Medulla oblongata (tissue), 1 donor: ENCODE measurements around the gene ERN1.

Experiments
- DNase-seq: peaks from one replicate; pipeline ENCODE4 v3.0.0-alpha.2; 2015; ENCODE audit errors: extremely low spot score

Gene ERN1

DNA sequence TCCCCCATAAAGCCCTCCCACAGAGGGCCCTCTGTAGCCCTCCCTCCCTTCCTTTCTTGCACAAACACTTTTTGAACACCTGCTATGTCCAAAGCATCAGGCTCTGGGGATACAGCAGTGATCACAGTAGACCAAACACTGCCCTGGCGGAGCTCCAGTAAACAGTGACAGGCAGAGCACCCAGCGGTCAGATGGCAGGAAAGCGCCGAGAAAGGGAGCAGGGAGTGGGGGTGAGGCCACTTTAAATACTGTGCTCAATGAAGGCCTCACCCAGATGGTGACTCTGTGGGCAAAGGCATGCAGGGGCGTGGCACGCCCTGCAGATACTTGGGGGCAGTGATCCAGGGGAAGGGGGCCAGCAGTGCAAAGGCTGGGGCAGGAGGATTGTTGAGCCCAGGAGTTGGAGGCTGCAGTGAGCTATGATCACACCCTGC lies 124.2 kb downstream of the ERN1 start:
- DNase-seq: no peak

DNA sequence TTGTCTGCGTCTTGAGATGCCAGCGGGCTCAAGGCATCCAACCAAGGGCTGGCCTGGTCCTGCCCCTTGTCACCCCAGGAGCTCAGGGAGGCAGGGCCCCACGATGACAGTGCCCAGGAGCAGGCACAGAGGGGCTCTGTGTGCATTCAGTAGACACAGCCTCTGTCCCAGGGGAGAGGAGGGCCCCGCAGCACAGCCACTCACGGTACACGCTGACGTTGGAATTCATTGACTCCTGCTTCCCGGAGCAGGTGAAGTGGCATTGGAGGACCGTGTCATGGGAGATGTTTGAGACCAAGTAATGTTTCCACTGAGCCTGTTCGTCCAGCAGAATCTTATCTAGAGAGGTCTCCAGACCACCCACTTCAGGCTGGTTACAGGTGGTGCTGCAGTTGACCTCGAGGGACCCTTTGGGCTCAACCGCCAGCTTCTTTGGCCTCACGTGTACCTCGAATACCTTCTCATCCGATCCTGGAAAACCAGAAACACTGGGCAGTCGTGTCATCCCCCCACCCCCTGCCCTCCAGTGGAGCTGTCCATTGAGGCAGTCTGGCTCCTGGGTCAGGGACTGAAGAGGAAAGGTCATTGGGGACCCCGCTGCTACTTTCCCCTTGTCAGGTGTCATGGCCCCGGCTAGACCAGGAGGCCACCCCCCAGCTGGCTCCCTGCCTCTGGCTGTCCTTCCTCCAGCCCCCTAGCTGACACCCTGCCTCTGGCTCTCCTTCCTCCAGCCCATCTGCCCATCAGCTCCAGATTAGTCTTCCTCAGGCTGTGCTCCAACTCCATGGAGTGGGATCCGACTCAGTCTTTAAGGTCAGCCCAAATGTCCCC lies 124.8 kb downstream of the ERN1 start:
- DNase-seq: no peak

DNA sequence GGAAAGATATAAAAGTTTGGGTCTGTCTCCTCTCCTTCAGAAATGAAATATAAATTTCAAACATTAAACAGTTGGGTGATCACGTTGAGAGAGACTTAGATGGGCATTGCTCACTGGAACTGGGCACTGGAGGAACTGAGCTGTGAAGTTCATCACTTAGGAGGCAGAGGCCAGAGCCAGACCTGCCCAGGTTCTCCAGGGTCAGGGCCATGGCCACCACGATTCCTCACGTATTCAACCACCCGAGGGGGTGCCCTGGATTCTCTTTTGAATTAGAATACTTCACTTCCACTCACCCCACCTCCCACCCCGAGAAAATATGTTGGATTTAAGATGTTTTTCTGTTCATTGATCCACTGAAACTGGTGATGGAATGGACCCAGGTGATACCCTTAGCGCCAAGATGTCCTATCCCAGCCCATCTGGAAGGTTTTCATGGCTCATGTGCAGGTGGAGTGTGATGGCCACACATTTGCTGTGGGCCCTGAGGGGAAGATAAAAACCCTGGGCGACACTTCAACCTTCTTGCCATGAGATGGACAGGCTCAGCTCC lies 125.7 kb downstream of the ERN1 start:
- no peak for DNase-seq

DNA sequence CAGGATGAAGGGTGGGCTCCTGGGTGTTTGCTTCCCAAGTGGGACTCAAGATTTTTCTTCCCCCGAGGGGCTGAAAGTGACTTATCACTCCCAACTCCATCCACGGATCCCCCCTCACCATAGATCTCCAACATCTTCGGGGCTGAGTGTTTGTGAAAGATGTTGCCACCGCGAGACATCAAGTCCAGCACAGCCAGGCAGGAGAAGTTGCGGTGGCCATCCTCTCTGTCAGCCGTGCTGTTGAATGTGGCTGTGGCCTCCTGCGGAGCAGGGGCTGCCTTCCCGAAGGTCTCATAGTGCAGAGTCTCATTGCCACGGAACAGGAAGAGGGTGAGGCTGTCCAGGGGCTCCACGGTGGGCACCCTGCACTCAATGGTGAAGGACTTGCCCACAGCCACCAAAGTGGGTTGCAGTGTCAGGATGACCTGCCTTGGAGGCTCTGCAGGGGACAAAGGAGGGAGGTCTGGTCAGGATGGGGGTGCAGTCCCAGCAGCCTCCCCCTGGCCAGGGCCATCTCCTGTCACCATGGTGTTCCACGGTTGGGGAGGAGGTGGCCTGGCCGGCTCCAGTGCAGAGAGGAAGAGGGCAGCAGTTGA lies 126.3 kb downstream of the ERN1 start:
- DNase-seq: no peak

DNA sequence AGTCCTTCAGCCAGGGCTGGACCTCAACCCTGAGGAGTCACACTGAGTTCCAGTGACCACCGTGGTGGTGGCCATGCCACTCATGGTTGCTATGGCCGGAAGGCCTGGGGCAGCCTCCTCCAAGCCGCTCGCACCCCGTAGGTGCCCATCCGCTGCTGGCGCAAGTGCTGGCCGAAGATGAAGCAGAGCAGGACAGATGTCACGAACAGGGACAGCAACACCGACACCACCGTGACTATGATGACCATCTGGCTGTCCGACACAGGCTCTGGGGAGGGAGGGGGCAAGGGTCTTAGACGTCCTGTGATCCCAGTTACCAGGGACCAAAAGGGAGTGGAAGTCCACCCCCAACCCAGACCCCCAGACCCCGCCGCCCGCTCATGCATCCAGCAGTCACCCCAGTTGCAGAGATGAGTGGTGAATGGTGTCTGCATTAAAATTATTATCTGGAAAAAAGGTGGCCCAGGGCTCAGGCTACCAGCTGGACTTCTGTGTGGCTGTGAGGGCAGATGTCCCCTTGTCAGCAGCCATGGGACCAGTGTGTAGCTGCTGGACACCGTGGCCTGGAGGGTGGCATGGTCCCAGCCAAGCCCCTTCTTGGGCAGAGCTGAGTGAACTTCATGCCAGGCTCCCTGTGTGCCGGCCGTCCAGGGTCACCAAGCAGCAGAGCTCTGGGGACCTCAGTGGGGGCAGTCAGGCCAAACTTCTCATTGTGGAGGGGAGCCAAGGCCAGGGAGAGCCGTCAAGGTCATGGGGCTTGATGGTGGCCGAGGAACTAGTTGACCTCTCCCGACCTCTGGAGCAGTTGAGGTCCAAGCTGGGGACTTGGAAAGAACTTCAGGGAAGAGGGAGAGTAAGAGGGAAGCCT lies 127.1 kb downstream of the ERN1 start:
- no peak for DNase-seq

DNA sequence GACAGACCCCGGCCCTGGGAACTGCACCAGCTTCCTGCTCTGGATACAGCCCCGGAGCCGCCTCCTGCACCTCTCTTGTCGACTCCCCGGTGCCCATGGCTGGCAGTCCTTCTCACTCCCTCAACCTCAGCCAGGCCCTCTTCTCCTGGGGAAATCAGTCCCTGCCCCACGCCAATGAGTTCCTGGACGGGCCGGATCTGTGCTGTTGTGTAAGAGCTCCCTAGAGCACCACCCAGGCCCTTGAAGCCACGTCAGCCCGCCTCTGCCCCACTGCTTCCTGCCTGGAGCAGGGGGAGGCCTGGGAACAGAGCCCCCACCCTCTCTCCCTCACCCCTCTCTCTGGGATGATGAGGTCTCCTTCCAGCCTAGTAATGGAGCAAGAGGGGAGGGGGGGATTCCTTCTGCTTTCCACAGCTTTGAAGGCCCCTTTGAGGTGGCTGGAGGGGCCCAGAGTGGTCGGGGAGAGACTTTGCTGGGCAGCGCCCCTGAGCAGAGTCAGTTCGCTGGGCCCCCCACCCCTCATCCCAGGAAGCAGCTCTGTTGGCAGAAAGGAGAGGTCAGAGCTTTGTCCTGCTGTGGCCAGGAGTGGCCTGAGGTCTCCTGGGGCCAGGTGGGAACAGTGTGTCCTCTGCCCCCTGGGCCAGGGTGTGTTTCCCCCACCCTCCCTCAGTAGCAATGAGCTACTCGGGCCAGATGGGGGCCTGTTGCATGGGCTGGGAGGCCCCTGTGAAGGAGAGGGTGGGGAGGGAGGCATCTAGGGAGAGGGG lies 128.0 kb downstream of the ERN1 start:
- no peak for DNase-seq

DNA sequence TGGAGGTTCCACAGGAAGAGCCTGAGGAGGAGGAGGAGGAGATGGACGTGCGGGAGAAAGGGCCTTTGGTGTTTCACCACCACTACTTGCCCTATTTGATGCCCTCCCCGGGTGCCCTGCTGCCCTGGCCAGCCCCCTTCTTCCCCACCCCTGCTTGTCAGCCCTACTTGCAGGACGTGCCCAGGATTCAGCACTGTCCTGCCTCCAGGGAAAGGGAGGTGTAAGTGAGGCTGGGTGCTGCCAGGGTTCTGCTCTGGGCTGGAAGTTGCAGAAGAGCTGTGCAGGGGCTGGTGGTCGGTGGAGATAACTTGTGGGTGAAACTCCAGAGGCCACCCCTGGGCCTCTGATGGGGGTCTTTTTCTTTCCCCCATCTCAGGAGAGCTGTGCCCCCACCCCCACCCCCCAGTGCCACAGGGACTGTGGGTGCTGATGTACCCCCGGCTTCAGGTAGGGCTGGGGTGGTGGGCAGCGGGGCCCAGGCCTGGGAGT lies 128.8 kb downstream of the ERN1 start:
- DNase-seq: no peak

DNA sequence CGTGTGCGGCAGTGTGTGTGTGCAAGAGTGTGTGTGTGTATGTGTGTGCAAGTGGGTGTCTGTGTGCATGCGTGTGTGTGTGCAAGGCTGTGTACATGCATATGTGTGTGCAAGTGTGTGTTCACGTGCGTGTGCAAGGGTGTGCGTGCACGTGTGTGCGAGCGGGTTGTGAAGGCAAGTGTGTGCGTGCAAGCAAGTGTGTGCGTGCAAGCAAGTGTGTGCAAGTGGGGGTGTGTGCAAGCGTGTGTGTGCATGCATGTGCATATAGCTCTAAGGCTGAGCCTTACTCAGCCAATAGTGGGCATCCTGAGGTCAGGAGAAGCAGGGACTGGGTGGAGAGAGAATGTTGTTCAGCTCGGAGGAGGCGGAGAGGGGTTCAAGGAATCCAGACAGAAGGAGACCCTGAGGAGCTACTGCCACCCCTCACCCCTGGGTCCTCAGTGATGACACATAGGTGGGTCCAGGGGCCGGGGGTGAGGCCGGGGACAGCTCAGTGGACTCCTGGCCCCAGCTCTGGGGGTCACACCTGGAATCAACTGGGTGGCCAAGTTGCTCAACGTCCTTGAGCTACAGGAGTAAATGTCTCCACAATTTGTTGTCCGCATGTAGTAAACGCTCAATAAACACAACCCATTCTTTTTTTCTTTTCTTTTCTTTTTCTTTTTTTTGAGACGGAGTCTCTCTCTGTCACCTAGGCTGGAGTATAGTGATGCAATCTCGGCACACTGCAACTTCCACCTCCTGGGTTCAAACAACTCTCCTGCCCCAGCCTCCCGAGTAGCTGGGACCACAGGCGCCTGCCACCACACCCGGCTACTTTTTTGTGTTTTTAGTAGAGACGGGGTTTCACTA lies 130.0 kb downstream of the ERN1 start:
- DNase-seq: no peak

DNA sequence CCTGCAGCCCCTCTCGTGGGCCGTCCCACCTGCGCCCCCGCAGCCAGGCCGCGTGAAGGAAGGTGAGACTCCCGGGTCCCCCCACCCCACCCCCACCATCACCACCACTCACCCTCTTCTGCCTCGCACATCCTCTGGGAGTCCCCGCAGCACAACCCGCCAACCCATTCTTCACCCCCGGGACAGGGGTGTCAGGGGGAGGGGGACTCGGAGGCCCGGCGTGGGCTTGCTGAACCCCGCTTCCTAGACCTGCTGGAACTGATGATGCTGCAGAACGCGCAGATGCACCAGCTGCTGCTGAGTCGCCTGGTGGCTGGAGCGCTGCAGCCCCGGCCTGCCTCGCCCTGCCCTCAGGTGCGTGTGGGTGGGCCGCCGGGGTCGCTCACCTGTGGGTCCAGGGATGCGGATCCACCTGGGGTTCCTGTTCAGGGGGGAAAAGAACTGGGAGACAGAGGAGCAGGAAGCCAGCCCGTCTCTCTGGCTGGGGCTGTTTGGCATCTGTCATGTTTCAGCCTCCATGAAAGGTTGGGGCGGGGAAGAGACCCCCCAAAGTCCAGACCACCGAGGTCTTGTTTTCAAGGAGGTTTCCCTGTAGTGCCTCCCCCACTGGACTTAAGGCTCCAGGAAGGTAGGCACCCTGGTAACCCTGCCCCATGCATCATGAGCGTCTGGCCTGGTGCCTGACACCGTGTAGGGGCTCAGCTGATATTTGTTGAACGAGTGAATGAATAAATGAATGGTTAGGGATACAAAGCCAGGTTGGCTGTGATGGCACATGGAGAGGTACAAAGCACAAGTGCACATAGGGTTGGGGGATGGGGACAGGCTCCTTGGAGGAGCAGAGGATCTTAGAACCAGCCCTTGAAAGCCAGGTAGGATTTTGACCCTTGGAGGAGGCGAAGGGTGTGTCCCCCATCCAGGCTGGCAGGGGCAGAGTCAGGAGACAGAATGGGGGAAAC lies 130.9 kb downstream of the ERN1 start:
- DNase-seq: no peak

DNA sequence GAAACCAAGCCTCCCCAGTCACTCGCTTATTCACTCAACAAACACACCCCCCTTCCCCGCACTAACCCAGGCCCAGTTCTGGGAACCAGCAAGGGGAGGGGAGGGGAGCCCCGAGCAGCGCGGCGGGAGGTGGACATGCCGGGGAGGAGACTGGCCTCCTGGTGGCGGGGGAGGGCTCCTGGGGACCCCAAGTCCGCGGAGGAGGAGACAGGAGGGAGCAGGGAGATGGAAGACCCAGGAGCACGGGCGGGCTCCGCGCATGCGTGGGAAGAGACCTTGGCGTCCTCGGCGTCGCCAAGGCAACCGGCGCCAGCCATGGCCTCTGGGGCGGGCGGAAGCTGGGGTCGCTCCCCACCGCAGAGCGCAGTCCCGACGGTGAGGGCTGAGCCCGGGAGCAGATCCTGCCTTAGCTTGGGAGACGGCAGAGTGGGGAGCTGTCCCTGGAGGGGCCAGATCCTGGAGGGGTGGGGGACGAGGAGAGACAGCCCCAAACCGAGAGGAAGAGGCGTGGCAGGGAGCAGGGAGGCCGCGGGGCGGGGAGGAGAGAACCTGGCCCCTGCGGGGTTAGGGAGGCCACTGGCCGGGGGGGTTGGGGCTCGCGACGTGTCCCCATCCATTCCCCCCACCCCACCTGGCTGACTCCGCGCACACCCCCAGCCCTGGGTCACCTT lies 131.8 kb downstream of the ERN1 start, which contains the start of gene PRR29:
PRR29 (plus strand) TSS at position 302 of the 671 bp plus-strand sequence; CDS start at position 316, 14 bp downstream.
- DNase-seq: peak; percentile 22

DNA sequence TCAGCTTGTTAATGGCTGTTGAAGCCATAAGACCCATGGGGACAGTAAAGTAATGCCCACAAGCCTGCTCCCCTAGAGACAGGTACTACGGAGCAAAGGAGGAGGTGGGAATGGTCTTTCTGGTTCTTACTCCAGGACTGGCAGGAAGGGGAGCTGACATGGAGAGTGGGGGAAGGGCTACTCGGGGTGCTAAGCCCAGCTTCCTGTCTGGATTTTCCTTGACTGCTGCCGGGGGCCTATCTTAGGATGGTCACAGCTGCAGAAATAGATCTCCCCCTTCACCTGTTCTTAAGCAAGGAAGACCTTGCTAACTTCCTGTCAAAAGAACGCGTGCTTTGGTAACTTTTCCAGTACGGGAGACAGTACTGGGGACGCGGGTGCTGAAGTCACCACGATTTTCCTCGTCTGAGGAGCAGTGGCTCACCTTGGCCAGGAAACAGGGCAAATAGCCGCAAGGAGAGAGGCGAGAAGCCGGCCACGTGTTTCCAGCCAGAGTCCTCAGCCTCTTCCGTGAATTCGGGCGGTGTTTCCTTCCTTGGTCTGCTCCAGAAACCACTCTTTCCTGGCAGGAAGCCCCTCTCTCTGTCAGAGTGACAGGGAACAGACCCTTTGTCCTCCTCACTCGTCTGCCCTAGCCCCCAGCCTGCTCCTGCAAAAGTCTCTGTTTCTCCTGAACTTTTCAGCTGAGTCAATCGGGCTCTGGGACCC lies 132.4 kb downstream of the ERN1 start:
- DNase-seq: no peak

DNA sequence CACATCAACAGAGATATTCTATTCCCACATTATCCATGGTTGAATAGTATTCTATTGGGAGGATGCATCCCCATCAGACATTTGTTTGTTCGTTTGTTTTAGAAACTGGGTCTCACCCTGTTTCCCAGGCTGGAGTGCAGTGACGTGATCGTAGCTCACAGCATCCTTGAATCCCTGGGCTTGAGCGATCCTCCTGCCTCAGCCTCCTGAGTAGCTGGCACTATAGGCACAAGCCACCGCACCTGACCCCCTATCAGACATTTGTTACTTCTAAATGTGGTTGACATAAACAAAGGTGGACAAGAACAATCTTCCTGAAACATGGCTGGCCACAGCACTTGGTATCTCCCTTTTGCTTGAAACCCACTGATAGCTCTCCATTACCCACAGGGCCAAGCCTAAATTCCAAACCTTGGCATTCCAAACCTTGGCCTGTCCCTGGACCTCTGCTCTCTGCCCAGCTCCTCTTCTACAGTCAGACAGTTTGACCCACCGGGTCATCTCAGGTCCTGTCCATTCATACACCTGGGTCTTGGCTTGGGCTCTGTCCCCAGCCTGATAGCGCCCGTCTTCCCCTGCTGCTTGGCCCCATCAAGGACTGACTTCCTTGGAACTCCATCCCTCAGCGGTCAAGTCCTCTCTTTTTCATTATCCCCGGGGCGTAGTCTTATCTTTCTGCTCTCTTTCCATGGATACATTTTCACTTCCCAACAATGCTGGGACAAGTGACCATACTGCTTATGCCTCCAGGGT lies 133.3 kb downstream of the ERN1 start:
- no peak for DNase-seq

DNA sequence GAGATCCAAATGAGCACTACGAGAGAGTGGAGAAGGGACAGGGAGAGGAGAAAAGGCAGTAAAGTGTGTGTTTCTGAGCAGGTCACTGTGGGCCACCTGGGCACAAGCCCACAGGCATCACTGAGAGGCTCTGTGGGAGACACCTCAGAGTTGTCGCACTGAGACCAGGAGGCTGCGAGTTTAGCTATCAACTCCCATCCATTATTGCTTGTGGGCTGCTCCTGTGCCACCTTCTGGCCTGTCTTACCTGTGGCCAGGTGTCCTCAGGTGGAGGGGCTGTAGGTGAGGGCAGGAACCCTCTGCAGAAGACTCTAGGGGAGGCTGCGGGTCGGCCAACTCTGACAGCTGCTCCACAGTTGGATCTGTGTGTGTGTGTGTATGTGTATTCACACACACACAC lies 134.3 kb downstream of the ERN1 start:
- DNase-seq: no peak

DNA sequence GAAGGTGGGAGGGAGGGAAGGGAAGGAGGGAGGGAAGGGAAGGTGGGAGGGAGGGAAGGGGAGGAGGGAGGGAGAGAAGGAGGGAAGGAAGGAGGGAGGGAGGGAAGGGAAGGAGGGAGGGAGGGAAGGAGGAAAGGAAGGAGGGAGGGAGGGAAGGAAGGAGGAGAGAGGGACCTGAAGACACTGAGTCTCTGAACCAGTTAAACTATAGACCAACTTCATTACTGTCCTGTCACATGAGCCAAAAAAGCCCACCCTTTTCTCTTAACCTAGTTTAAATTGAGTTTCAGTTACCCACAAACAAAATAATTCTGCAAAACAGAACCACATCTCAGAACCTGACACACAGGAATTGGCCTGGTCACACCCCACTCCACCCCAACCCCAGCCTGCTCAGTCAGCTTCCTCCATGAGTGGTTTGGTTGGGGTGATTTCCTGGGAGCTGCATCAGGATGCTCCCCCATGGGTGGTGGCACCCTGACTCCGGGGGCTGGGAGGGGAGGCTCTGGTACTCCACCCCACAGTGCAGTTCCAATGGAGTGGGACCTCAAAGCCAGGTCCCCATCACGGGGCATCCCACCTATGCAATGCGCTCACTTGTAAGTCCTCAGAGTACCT lies 136.5 kb downstream of the ERN1 start:
- DNase-seq: no peak

DNA sequence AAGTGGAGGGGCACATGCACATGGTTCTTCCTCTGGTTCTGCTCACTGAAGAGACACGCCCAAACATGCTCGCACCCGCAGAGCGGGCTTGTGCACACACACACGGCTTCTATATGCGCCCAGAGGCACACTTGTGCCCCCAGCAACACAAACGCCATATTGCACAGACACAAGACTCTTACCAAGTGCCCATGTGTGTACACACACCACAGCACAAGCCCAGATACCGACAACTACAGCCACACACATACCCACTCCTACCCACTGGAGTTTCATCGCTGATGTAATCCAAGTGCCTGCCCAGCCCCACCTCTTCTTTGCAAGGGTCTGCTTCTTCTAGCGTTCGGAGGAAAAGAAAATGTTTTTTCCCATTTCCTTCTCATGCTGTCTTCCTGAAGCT lies 138.3 kb downstream of the ERN1 start:
- DNase-seq: no peak

DNA sequence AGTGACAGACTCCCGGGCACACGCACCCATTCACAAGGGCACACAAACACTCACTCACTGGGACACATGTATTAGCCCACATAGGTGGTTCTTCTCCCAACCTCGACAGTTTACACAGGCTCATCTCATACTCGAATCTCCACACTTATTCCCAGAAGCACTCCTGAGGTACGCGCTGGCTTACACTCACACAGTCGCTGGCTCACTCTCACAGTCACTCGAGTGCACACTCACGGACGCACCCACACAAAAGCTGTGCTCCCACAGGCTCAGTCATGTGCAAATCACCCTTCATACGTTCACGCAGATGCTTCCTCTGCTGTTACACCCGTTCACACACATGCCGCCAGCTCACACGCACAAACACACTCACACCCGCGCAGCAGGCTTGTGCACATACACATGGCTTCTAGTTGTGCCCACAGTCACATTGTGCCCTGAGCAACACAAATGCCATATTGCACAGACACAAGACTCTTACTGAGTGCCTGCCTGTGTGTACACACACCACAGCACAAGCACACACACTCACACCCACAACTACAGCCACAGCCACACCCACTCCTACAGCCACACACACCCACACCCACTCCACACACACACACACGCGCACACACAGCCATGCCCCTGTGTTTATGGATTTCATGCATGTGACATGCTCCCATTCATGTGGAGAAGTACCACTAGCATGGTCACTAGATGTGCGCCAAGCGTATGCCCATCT lies 140.2 kb downstream of the ERN1 start:
- no peak for DNase-seq
